Measurements from ENCODE around the gene UBIAD1. TPM values are rescaled to one million over a fixed set of nuclear protein-coding genes. Genes with fewer than 3 reads are reported as not detected.

UBIAD1 gene
- total and polyA plus RNA-seq, 2 of the 13 experiments (the other 11 are each of a cell fraction or from before 2014, with no cell fraction given): 16.9 to 20.4 TPM

GRCh38 chr1:11262171-11263049 is 10.6 kb upstream of the UBIAD1 start, which contains the start of gene MTOR (continued):
- TF ChIP-seq ZNF142 (CRISPR knock-in tag; IDR thresholded peaks at IDR 0.05) (no peak), HBP1 (CRISPR knock-in tag; IDR thresholded peaks at IDR 0.05; ENCODE audit: low read depth) (no peak), SP4 (CRISPR knock-in tag; IDR thresholded peaks at IDR 0.05) (peak; percentile 91), ZNF83 (CRISPR knock-in tag; IDR thresholded peaks at IDR 0.05; ENCODE audit: borderline replicate concordance) (no peak), ZNF276 (CRISPR knock-in tag; IDR thresholded peaks at IDR 0.05; ENCODE audit: low read depth) (no peak), HDAC2 (CRISPR knock-in tag; IDR thresholded peaks at IDR 0.05) (peak; percentile 87; the same call in 1 of the 2 replicates), ZMYM3 (CRISPR knock-in tag; IDR thresholded peaks at IDR 0.05) (peak; percentile 57)
- TF ChIP-seq, protein P1, sequence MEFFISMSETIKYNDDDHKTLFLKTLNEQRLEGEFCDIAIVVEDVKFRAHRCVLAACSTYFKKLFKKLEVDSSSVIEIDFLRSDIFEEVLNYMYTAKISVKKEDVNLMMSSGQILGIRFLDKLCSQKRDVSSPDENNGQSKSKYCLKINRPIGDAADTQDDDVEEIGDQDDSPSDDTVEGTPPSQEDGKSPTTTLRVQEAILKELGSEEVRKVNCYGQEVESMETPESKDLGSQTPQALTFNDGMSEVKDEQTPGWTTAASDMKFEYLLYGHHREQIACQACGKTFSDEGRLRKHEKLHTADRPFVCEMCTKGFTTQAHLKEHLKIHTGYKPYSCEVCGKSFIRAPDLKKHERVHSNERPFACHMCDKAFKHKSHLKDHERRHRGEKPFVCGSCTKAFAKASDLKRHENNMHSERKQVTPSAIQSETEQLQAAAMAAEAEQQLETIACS (CRISPR knock-in tag; IDR thresholded peaks at IDR 0.05): no peak
- TF ChIP-seq, protein P2, sequence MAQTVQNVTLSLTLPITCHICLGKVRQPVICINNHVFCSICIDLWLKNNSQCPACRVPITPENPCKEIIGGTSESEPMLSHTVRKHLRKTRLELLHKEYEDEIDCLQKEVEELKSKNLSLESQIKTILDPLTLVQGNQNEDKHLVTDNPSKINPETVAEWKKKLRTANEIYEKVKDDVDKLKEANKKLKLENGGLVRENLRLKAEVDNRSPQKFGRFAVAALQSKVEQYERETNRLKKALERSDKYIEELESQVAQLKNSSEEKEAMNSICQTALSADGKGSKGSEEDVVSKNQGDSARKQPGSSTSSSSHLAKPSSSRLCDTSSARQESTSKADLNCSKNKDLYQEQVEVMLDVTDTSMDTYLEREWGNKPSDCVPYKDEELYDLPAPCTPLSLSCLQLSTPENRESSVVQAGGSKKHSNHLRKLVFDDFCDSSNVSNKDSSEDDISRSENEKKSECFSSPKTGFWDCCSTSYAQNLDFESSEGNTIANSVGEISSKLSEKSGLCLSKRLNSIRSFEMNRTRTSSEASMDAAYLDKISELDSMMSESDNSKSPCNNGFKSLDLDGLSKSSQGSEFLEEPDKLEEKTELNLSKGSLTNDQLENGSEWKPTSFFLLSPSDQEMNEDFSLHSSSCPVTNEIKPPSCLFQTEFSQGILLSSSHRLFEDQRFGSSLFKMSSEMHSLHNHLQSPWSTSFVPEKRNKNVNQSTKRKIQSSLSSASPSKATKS (CRISPR knock-in tag; IDR thresholded peaks at IDR 0.05): no peak
- TF ChIP-seq, protein P3, sequence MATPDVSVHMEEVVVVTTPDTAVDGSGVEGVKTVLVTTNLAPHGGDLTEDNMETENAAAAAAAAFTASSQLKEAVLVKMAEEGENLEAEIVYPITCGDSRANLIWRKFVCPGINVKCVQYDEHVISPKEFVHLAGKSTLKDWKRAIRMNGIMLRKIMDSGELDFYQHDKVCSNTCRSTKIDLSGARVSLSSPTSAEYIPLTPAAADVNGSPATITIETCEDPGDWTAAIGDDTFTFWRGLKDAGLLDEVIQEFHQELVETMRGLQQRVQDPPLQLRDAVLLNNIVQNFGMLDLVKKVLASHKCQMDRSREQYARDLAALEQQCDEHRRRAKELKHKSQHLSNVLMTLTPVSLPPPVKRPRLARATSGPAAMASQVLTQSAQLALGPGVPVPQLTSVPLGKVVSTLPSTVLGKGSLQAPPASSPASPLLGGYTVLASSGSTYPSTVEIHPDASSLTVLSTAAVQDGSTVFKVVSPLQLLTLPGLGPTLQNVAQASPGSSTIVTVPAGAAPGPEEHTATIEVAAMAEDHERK (CRISPR knock-in tag; IDR thresholded peaks at IDR 0.05; ENCODE audit: low read depth): no peak
- TF ChIP-seq, protein P4, sequence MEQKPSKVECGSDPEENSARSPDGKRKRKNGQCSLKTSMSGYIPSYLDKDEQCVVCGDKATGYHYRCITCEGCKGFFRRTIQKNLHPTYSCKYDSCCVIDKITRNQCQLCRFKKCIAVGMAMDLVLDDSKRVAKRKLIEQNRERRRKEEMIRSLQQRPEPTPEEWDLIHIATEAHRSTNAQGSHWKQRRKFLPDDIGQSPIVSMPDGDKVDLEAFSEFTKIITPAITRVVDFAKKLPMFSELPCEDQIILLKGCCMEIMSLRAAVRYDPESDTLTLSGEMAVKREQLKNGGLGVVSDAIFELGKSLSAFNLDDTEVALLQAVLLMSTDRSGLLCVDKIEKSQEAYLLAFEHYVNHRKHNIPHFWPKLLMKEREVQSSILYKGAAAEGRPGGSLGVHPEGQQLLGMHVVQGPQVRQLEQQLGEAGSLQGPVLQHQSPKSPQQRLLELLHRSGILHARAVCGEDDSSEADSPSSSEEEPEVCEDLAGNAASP (CRISPR knock-in tag; IDR thresholded peaks at IDR 0.05; ENCODE audit: borderline replicate concordance): peak; percentile 78; the same call in 1 of the 2 replicates

Data from HepG2 (cell line).